AG08395 (cell line): ENCODE measurements around the gene C10orf90.

Source experiments
- DNase-seq: peaks from one replicate; pipeline ENCODE4 v3.0.0; 2012; ENCODE audit warnings: mixed read lengths, low spot score

C10orf90 gene

DNA sequence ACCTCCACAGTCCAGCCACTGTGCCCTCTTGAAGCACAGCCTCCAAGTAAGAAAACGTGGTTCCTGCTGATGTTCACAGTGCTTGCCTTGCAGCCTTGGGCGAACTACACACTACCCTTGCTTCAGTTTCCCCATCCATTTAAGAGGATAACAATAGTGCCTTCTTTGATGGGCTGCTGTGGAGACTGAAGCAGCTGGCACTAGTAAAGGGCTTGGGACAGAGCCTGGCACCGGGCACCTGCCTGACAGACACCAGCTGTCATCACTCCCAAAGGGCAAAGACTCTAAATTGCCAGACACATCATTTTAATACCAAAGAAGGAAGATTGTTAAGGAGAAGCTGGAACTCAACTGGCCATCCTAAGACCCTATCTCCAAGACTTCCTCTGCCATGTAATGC is 3.1 kb upstream of the C10orf90 start:
- DNase-seq, result no peak

GRCh38 chr10:126671402-126671975 is 996 bp upstream of the C10orf90 start:
- no peak for DNase-seq

- DNase-seq, result no peak
Observed at GRCh38 chr10:126670895-126671261, 385 bp upstream of the C10orf90 start.

DNA sequence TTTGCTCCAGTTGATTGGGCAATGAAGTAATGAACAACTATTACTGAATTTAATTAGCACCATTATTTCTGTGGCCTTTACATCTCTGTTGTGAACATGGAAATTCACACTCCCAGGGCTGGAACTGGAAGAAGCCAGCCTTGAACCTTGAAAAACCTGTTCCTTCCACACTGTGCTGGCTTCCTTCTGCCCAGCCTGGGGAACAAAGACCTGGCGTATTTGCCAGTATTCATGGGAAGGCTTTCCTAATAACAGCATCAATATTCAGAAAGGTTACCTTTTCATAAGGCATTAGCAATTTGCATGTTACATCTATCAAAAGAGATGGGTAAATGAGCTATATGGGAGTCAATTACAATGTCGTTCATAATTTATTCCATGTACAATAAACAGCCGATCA is 1.3 kb downstream of the C10orf90 start:
- no peak for DNase-seq

DNA sequence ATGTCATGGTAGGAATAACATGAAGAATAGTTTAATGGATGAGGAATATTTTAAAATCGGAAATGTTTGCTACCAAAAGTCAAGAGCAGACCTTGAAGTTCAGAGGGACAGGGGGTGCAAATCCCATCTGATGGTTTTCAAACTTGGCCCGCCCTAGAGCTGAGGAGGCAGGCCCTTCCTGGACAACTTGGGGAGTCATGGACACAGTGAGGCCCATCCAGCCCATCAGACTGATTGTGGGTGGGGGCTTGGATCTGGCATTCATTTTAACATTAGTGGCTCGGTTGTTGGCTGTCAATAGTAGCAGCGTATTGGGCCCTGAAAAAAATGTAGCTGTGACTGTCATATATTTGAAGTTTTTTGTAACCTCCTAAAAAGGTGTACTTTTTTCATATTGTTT is 2.0 kb downstream of the C10orf90 start:
- no peak for DNase-seq

- no peak for DNase-seq
Observed at GRCh38 chr10:126667568-126667967, 2.9 kb downstream of the C10orf90 start.

DNA sequence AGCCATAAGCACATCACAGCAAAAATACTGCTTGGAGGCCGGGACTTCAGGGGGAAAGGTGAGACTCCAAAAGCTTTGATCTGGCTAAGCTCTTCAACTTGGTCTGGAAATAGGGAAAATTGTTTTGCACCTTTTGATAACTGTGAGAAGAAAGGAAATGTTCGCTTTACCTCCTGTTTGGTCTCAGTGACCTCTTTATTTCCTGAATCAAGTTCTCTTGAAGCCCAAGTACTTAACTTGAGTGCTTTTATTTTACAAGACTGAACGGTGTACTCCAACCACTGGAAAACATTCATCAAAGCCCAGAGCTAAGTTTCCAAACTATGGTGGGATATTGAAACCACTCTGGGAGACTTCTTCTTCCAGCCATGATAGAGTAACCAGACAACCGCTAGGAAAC is 5.3 kb downstream of the C10orf90 start:
- DNase-seq, result no peak

DNA sequence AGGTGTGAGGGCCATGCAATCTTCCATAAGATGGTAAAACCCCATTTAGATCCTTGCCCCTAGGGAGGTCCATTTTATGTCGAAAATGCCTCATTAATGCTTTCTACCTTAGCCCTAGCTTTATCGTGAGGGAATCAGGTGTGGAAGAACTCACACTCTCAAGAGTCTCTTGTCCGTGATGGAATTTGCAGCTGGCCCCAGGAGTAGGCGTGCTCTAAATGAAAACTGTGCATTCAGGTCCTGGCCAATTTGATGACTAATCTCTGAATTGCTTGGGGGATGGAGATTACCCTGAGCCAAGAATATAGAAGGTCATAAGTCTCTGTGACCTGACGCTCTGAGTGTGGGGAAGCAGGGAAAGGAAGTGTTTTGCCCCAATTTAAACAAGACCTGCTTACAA is 6.6 kb downstream of the C10orf90 start:
- peak; percentile 79 for DNase-seq

DNA sequence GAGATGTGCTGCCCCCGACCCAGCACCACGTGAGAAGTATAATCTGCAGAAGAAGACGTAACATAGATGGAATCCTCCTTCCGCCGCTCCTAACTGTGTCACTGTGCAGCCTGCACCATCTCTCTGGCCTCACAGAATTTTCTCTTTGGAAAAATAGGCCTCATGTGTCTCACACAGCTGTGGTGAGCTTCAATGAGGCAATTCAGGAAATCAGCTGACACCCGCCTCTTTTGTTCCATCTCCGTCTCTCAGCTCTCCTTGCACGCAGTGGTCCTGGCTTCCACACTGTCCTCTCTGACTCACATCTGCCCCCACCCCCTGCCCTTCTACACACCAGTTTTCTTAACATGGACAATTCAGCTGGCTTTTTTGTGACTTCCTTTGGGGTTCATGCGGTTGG is 7.2 kb downstream of the C10orf90 start:
- peak; percentile 93 for DNase-seq

GRCh38 chr10:126661841-126662515 is 8.5 kb downstream of the C10orf90 start:
- peak; percentile 66 for DNase-seq

GRCh38 chr10:126661356-126661755 is 9.1 kb downstream of the C10orf90 start:
- DNase-seq, result no peak

DNA sequence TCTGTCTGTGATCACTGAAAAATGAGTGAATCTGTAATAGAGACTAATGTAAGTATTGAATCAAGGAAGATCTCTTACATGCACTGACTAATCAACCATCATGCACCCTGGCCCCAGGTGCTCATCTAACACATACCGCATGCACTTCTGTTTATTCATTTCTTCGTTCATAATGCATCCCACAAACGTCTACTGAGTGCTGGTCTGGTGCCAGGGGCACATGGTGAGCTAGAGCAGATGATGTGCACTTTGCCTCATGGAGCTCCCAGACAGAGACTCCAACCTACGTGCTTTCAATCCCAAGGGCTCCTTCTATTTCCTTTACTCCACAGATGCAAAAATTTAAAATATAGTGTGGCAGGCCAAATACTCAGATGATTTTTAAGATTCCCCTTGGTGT is 10.7 kb downstream of the C10orf90 start:
- DNase-seq, result no peak

DNA sequence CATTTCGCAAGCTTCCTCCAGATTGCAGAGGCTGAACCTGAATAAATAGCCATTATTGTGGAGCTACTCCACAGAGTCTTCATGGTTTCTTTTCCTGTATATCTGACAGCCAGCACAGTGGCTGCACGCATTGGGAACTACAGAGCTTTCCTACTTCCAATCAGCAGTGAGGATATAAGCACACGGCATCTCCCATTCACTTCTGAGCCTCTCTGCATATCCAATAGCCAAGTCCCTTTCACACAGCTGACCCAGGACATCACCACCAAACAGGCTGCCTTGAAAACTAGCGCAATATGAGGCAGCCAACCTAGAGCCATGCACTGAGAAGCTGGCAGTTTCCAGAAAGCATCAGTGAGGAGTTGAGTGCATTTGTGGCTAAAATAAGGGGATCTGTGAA is 11.6 kb downstream of the C10orf90 start:
- no peak for DNase-seq

- no peak for DNase-seq
Observed at GRCh38 chr10:126654579-126654978, 15.9 kb downstream of the C10orf90 start.

DNA sequence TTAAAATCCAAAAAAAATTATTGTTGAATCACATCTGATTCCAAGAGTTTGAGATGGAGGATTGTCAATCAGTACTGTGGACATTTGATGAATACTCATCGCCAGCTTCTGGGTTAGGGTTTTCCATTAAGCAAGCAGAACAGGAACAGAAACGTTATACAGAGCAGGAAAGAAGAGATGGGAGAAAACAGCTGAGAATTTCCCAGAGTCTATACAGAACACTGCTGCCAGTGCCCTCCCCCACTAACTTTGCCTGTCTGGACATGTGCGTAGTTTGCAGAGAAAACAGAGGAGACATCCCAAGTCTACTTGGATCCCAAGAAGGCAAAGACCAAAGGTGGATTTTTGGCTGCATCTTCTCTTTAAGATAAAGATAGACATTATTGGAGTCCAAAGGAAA is 19.0 kb downstream of the C10orf90 start:
- no peak for DNase-seq

DNA sequence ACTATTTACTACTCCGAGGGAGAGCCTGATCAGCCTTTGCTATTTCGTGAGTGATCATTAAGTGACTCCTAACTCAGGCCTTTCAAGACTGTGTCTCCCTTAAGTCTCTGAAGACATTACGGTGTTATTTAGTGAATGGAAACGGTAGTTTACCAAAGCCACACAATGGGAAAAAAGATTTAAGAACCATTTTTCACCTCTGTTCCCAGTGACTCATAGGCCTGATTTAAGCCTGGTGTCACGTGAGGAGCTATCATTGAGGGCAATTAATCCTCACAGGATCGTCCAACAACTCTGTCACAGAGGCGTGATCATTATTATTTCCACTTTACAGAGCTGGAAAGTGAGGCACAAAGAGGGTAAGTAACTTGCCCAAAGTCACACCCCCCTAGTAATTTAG is 20.3 kb downstream of the C10orf90 start:
- DNase-seq, result no peak

- no peak for DNase-seq
Observed at GRCh38 chr10:126647116-126647515, 23.4 kb downstream of the C10orf90 start.

- DNase-seq, result peak; percentile 44
Observed at GRCh38 chr10:126646110-126646509, 24.4 kb downstream of the C10orf90 start.

GRCh38 chr10:126640401-126640800 is 30.1 kb downstream of the C10orf90 start:
- DNase-seq, result peak; percentile 24

DNA sequence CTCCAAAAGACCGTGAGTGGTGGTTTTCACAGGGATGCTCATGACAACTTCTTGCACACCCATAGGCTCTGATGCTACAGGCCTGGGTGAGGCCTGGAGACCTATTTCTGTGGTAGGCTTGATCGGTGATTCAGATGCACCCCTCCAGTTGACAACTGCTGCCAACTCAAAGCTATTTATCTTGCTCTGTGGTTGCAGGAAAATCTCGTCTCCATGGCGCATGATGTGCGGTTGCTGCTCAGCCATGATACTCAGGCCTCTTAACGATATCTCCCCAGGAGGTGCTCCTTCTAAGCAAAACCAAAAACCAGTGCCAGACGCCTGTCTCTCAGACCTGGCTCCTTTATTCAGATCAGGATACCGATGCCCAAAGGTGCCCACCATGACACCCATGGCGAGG is 31.4 kb downstream of the C10orf90 start:
- no peak for DNase-seq

DNA sequence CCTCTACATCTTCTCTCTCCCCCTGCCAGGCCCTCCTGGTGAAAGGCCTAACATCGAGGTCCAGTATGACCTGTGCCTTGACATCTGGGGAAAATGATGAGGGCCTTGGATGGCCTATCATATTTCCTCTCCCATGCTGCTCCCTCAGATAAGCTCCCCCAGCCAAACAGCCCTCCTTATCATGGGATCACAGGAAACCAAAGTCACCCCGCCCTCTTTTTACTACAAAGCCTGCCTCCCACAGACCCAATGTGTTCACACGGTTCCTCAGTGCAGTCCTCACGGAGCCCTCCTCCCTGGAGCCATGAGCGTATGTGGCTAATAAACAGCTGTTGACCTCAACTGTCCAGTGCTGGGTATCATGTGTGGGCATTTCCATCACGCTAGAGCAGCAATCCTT is 32.0 kb downstream of the C10orf90 start:
- DNase-seq, result no peak

- DNase-seq, result no peak
Observed at GRCh38 chr10:126637501-126637900, 33.0 kb downstream of the C10orf90 start.

DNA sequence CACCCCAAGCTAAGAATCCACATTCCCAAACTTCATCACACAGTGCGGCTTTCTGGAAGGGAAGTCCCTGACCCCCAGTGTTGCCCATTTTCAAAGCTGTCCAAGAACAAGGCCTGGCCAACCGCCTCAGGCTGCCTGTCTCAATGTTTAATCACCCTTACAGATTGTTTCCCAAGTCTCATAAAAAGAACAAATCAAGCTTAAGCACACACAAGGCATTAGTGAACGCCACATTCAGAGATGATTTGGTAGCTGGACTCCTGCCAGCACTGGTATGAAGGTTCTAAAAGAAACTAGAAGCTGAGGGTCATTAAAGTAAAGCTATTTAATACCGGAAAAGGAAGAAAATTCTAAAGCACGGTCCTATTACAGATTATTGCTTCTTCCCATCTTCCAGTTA is 35.6 kb downstream of the C10orf90 start:
- DNase-seq, result no peak

GRCh38 chr10:126634347-126634746 is 36.1 kb downstream of the C10orf90 start:
- no peak for DNase-seq
